ENCODE measurements around the gene ZNF280A. TPM values are rescaled to one million over a fixed set of nuclear protein-coding genes. Genes with fewer than 3 reads are reported as not detected.

Gene ZNF280A
- total and polyA plus RNA-seq, 2 donors (not counting 3 experiments of a cell fraction or from before 2014, with no cell fraction given), result 0.15 TPM; not detected in 1

DNA sequence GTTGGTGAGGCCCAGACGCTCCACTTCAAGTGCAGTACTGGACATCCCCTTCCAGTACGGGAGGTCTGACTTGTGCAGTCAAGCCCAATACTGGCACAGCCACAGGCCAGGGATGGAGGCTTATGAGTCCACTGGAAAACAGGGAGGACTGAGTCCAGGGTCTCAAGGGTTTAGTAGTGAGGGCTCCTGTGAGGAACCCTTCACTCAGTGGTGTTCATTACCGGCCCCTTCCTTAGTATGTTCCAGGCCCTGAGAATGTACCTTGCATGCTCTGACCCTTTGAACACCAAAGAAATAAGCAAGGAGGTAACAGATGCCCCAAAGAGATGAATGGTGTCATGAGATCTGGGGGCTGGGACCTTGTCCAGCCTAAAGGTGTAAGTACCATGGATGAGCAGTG lies 27.2 kb upstream of the ZNF280A start:
- BruUV-seq (replicated peaks), result no TSS peak
- no peak overlapping the region for H3K4me3 ChIP-seq (replicated peaks in 1 of 3; ENCODE audit: insufficient read depth in 1 of 3, low read depth in 1 of 3, low read length in 3 of 3)
- dilution Hi-C loops (cut with MboI; ENCODE audit: extremely low pct_ligation_motif_present, low sequenced_read_pairs), result no loop called here
- no peak for TF ChIP-seq JUN (IDR thresholded peaks at IDR 0.05; ENCODE audit: borderline replicate concordance, insufficient read depth, insufficient read length, low read depth)
- TF ChIP-seq POLR2A (IDR thresholded peaks at IDR 0.05; ENCODE audit: low read depth, low read length), result no peak
- no peak for TF ChIP-seq FOS (IDR thresholded peaks at IDR 0.05; ENCODE audit: borderline replicate concordance, insufficient read depth, low read length)
- no peak for TF ChIP-seq POLR2AphosphoS5 (IDR thresholded peaks at IDR 0.05; ENCODE audit: insufficient read depth, low read depth, low read length)
- TF ChIP-seq GATA2 (IDR thresholded peaks at IDR 0.05; ENCODE audit: insufficient read depth, insufficient read length, low read depth, low read length), result no peak
- TF ChIP-seq, protein P1, sequence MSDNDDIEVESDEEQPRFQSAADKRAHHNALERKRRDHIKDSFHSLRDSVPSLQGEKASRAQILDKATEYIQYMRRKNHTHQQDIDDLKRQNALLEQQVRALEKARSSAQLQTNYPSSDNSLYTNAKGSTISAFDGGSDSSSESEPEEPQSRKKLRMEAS (IDR thresholded peaks at IDR 0.05; ENCODE audit: insufficient read depth, insufficient read length), result no peak
- no peak for TF ChIP-seq EZH2 (IDR thresholded peaks at IDR 0.05; ENCODE audit: borderline replicate concordance, low read depth, low read length, severe bottlenecking)
- no peak for TF ChIP-seq CTCF (IDR thresholded peaks at IDR 0.05; ENCODE audit: extremely low read depth in 1 of 2, insufficient read depth in 1 of 2, low read depth in 1 of 2, low read length in 2 of 2)
- TF ChIP-seq MYC (IDR thresholded peaks at IDR 0.05; ENCODE audit: low read depth, low read length), result no peak
- H3K36me3 ChIP-seq (ENCODE audit: control insufficient read depth in 2 of 2, extremely low read depth in 1 of 2, insufficient read depth in 2 of 2, low read length in 2 of 2), result no peaks in the 10 kb centered on the region
- H3K9me1 ChIP-seq (replicated peaks; ENCODE audit: control insufficient read depth, extremely low read depth, insufficient read depth, low read length), result no peaks in the 10 kb centered on the region
- H3K79me2 ChIP-seq (ENCODE audit: control insufficient read depth, insufficient read depth, low read length), result no peaks in the 10 kb centered on the region
- no peaks in the 10 kb centered on the region for H3K4me1 ChIP-seq (ENCODE audit: control insufficient read depth, extremely low read depth, insufficient read depth, low read length)
- POLR2A ChIA-PET, result no interaction called here
- no peak overlapping the region for H2AFZ ChIP-seq (ENCODE audit: low read depth, low read length)
- CTCF ChIA-PET, result interaction anchor here (2.5 kb wide), 1 partner anchor 40 kb away, joined by 13 read pairs; no protein-coding TSS in a partner anchor
- H4K20me1 ChIP-seq (replicated peaks; ENCODE audit: control insufficient read depth, extremely low read depth, insufficient read depth, low read length), result no peaks in the 10 kb centered on the region
- FAIRE-seq (no peak), DNase-seq (ENCODE audit: low read depth, low spot score) (no peak)
- no peak overlapping the region for H3K4me2 ChIP-seq (ENCODE audit: insufficient read depth, low read length)
- H3K27ac ChIP-seq (ENCODE audit: insufficient read depth, low read depth, low read length), result no peak overlapping the region
- intact Hi-C loops (cut with micrococcal nuclease), result no loop called here
- no peaks in the 10 kb centered on the region for H3K9me3 ChIP-seq (replicated peaks; ENCODE audit: control insufficient read depth, insufficient read depth, low read length)
- peaks cover 2 to 7% of the 10 kb centered on the region in 2 experiments for H3K27me3 ChIP-seq (ENCODE audit: control insufficient read depth in 2 of 2, insufficient read depth in 2 of 2, low read length in 2 of 2)
- no peak overlapping the region for H3K9ac ChIP-seq (replicated peaks; ENCODE audit: extremely low read depth, insufficient read depth, low read length)
